NCI-H510A treated with DMSO at 0.1 percent for 48 hours (cell line): ENCODE results near the gene FCGBP.
"Not testable (repeated sequence)": the region's sequence is repeated elsewhere in the genome, so short reads cannot be mapped to it uniquely, and the experiment has no call there.

Experiments used
- DNase-seq: peaks from one replicate; lab custom pipeline; 2025; lab: John Stamatoyannopoulos, UW

FCGBP gene

DNA sequence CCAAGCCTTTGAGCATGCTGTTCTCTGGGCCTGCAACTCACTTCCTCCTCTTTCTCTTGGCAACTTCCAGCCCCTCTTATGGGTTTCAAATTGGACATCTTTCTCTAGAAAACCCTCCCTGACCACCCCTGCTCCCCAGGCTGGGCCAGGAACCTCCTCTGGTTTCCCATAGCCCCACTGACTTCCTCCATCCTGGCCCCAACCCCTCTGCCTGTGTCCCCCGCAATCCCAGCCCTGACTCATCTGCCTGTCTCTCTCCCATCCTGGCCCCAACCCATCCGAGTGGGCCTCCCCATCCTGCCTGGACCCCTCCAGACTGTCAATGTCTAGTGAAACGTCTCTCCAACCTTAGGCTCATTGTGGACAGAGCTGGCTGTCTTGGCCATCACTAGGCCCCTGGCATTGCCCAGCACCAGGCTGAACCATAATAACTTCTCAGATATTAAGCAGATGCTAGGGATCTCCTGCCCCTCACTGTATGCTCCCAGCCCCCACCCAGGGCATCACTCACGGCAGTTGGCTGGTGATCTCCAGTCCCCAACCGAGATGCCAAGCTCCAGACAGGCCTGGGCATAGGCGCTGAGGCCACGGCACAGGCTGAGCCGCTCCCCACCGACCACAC lies 16.8 kb downstream of the FCGBP start:
- DNase-seq, result no peak

DNA sequence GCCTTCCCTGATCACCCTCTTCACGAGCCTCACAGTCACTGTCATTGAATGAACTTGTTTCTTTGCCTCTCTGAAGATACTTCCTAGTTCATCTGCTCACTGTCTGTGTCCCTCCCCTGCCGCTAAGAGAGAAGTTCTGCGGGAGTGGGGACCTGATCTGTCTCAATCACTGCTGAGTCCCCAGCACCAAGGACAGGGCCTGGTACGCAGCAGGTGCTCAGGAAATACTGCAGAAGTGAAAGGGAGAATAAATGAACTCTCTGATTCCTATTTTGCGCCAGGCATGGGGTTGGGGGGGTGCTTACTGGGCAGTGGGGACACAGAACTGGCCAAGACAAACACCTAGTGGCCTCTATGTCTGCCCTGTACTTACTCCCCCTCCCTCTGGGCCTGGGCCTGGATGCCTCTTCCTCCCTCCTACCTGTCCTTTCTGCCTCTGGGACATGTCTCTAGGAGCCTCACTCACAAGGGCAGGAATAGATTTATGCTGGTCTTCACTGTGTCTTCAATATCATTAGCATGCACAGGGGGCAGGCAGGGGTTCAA lies 17.5 kb downstream of the FCGBP start:
- no peak for DNase-seq

DNA sequence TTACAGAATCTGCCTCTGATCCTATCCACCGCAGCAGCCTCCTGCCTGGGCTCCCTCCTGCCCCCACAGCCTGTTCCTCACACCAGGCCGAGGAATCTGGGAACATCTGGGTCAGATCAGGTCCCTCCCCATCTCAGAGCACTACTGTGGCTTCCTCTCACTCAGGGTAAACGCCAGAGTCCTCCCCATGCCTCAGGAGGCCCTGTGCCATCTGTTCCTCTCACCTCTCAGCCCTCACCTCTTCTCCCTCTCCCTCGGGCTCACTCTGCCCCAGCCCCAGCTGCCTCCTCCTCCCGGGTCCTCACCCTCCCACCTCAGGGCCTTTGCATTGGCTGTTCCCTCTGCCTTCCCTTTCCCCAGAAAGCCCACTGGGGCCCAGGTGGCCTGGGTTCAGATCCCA lies 18.2 kb downstream of the FCGBP start:
- no peak for DNase-seq

DNA sequence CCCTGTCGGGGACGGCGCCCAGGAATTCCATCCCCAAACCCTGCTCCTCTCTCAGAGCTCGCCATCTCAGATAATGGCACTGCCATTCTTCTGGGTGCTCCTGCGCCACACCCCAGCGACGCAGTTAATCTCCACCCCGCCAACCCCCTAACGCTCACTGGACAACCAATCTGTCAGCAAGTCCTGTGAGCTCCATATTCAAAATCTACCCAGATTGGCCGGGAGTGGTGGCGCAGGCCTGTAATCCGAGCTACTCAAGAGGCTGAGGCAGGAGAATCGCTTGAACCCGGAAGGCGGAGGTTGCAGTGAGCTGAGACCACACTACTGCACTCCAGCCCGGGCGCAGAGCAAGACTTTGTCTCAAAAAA lies 18.6 kb downstream of the FCGBP start:
- DNase-seq, result peak; percentile 56

DNA sequence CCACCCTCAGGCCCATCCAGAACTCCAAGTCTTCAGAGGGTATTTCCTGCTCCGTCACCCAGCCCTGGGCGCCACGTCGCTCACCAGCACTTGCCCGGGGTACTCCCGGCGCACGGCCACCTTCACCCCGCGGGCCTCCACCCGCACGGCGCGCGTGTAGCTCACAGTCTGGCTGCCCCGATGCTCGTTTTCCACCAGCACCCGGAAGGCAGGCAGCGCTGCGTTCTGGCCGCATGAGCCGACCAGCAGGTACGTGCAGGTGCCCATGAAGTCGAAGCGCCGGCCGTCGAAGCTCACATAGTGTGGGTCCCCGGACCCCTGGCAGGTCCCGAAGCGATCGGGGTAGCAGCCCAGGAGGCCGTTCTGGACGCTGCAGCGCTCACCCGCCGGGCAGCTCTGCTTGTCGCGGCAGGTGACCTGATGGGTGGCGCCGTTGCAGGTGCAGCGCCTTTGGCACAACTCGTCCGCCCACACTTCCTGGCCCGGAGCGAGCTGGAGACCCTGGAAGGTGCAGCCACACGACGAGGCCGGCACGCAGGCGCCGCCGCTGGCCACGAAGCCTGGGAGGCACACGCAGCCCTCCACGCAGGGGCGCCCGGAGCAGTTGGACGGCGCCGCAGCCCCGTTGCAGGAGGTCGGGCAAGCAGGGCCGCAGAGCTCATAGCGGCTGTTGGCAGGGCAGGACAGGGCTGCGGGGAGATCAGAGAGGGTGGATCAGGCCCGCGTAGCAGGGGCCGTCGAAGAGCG lies 19.2 kb downstream of the FCGBP start:
- no peak for DNase-seq

DNA sequence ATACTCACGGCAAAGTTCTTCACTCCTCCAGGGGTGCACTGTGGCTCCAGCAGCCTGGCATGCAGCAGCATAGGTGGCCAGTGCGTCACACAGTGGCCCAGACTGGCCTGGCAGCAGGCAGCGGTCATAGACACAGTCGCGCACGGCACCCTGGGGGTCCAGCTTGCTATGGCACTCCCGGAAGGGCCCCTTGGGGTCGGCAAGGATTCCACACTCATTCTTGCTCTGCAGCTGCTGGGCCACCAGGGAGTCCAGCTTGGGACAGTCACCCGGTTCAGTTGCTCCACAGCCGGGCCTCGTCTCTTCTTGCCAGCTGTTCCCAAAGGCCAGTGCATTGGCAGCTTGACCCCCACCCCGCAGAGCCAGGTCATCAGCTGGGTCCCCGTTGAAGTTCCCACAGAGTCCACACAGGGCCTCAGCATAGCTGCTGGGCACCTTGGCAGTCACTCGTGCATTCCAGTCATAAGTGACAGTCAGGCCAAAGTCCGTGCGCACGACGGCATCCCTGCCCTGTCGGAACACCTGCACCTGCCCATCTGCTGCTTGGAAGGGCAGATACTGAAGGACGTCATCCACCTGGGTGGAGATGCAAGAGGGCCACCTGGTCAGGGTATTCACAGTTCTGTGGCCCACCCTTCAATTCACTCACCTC lies 20.6 kb downstream of the FCGBP start:
- peak; percentile 6 for DNase-seq

DNA sequence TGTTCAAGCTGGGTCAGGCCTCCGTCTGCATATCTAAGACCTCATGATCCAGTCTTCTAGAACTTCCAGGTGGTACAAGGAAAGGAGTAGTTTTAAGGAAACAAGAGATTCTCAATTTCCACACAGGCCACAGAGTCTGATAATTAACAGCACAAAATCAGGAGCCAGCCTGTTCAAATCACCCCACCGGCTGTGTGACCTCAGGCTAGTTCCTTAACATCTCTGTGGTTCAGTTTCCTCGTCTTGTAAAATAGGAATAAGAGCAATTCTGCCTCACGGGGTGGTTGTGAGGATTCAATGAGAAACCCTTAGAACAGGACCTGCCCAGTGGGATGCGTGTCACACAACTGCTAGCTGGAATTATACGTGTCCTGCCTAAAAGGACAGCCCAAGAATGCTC lies 25.6 kb downstream of the FCGBP start:
- no peak for DNase-seq

DNA sequence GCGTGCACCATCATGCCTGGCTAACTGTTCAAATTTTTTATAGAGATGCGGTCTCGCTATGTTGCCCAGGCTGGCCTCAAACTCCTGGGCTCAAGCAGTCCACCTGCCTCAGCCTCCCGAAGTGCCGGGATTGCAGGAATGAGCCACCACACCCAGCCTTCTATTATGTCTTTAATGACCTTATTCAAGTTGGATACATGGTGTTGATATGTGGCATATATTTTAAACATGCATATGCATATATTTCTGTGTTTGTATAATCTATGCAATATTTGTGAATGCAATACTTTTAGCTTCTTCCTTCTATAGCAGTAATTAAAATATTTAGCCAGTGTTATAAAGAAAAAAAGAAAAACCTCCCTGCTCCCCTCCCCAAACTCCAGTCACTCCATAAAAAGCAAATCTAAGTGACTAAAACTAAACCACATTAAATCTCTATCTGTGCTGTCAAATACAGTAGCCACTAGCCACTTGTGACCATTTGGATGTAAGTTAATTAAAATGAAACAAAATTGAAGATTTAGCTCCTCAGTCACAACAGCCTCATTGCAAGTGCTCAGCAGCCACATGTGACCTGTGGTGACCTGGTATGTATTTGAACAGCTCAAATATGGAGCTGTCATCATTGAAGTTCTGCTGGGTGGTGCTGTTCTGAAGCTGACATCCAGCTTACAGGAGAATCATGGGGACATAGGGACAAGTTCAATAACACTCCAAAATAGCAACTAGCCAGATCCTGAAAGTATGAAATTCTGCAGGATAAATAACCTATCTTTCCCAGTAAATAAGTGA lies 27.4 kb downstream of the FCGBP start:
- no peak for DNase-seq

DNA sequence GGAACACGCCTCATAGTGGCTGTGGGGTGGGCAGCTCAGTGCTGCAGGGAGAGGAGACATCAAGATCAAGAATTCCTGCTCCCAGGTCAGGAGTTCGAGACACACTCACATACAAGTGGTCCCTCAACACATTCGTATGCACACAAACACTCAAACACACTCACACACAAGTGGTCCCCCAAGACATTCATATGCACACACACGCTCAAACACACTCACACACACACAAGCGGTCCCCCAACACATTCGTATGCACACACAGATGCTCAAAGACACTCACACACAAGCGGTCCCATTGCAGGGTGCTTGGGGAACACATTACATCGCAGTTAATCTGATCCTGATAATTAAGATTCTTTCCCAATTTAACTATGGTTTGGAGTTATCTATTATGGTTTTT lies 28.2 kb downstream of the FCGBP start:
- no peak for DNase-seq

DNA sequence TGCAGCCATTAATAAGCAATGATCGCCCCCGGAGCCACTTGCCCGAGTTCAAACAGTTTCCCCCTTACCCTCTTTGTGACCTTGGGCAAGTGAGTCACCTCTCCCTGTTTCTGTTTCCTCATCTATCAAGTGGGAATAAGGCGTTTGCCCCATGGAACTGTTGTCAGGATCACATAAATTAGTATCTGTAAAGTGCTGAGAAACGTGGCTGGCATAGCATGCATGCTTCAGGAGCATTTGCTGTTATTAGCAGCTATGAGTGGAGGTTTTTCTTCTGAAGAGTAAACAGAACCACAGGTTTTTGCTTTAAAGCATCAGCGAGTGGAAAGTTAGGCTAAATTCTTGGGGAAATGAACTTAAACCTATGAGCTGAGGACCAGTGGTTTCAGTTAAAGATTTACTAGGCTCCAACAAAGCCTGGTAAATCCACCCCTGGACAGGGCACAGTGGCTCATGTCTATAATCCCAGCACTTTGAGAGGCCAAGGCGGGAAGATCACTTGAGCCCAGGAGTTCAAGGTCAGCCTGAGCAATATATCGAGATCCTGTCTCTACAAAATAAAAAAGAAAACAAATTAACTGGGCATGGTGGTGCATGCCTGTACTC lies 30.8 kb downstream of the FCGBP start:
- DNase-seq, result not testable (repeated sequence)

DNA sequence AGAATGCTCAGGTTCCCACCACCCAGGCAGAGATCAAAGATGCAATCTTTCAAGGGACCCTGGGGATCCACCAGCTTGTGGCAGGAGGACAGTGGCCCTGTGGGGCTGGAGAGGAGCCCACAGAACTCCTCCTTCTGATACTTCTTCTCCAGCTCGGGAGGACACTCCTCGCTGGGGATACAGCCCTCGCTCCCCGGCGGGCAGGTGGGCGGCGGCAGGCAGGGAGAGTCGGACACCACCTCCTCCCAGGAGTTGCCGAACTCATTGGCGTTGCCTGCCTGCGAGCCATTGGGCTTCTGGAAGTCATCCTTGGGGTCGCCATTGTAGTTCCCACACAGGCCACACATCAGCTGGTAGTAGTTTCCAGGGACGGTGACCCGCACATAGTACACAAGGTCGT lies 32.1 kb downstream of the FCGBP start:
- DNase-seq, result not testable (repeated sequence)

DNA sequence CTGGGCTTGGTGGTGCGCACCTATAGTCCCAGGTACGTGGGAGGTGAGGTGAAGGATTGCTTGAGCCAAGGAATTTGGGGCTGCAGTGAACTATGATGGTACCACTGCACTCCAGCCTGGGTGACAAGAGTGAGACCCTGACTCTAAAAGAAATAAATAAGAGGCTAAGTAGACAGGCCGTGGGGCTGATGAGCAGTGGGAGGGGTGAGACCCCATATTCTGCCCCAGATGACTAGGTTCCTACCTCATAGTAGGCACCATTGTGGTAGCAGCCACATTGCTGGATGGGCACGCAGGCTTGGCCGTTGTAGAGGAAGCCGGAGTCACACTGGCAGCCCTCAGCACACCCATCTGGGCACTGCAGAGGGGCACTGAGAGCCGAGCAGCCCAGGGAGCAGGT lies 32.8 kb downstream of the FCGBP start:
- not testable (repeated sequence) for DNase-seq

DNA sequence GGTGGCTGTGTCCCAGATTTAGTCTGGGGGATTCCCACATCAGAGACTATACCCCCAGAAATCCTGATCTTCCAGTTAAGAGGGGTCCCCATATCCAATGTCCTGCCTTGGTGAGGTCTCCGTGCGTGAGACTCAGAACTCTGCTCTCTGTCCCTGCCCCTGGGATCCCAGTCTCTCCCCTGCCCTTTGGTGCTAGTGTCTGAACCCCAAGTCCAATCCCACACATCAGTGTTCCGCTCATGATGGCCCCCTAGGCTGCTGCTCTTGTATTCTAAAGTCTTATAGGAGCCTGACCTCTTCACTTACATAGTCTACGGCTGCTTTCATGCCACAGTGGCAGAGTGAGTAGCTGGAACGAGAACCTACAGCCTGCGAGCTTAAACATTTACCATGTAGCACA lies 35.6 kb downstream of the FCGBP start:
- not testable (repeated sequence) for DNase-seq

DNA sequence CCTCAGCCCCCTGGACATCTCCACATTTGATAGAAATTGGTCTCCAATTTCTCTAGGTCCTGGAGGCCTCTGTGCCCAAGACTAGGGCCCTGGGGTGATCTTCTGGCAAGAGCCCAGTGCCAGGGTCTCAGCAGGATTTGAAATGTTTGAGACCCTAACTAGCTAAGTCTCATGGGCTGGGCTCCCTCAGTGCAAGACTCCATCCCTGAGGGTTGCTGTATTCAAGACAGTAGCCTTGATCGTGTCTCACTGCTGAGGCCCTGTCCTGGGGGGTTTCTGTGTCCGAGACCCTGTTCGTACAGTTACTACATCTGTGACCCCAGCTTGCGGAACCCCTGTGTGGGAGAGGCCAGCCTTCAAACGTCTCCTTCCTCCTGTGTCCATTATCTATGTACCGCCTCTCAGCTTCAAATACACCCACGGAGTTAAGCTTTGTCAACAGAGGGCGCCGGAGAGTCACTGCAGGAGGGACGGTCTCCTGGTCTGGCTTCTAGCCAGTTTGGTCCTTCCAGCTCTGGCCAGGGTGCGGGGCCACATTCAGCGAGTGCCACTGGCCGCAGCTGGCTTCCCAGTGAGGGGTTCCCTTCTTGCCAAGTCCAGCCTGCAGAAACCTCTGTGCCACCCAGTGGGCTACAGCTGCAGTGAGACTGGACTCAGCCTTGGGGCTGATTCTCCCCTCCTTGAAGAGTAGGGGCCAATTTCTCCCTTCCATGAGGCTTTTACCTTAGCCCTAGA lies 36.8 kb downstream of the FCGBP start:
- not testable (repeated sequence) for DNase-seq

DNA sequence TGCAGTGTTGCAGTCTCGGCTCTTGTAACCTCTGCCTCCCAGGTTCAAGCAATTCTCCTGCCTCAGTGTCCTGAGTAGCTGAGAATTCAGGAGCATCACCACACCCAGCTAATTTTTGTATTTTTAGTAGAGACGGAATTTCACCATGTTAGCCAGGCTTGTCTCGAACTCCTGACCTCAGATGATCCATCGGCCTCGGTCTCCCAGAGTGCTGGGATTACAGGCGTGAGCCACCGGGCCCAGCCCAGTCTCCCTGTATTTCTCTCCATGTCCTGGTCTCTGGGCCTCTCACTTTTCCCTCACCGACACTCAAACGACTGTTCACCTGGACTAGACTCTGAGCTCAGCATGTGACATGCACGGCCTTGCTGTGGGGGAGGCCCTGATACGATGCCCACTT lies 39.3 kb downstream of the FCGBP start:
- DNase-seq, result not testable (repeated sequence)

DNA sequence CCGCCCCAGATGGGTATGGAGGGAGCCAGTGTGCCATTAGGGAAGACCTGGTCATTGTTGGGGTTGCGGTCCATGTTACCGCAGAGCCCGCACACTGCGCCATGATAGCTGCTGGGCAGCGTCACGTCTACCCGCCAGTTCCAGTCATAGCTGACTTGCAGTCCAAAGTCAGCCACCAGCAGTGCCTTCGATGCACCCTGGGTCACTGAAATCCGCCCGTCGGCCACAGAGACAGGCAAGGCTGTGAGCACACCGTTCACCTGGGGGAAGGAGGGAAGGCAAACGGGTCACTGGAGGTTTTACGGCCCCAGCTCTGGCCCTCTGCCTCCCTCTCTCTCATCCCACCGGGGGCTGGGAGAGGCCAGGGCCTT lies 40.2 kb downstream of the FCGBP start:
- not testable (repeated sequence) for DNase-seq

DNA sequence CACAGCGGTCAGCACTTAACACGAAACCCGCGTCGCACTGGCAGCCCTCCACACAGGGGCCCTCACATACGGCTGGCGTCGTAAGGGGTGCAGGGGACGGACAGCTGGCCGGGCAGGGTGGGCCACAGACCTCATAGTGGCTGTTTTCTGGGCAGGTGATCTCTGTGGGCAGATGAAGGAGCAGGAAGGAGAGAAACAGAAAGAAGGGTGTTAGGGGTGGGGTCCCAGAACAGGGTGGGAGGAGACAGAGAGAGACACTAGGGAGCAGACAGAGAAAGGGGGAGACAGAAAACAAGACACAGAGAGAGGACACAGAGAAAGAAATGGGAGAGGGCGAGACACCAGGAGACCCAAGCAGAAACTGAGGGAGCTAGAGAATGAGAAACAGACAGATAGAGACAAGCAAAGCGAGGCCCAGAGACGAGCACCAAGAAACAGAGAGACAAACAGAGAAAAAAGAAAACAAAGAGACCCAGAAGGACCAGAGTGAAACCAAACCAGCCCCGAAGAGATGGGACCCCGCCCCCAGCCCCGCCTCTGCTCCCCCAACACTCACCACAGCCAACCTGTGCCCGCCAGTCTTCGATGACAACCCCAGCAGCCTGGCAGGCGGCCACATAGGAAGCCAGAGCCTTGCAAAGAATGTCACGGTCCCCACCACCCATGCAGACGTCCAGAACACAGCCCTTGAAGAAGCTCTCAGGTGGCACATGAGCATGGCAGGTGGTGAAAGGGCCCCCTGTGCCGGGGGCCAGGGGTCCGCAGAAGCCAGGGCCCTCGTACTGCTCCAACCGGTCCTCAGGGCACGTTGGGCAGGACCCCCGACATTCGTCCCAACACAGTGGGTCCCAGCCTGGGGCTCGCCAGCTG lies 40.8 kb downstream of the FCGBP start:
- not testable (repeated sequence) for DNase-seq

DNA sequence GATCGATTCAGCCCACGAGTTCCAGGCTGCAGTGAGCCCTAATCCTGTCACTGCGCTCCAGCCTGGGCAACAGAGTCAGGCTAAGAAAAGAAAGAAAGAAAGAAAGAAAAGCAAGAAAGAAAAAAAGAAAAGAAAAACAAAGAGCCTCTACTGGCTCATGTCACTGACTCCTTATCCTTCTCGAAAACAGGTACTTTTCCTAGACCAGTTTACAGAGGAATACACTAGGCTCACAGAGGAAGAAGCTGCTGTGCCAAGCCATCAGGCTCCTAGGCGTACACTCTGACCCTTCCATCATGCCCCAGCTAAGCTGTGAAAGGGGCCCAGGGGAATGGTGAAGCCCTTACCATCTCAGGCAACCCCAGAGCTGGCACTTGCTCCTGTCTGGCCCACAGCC lies 41.9 kb downstream of the FCGBP start:
- DNase-seq, result not testable (repeated sequence)

DNA sequence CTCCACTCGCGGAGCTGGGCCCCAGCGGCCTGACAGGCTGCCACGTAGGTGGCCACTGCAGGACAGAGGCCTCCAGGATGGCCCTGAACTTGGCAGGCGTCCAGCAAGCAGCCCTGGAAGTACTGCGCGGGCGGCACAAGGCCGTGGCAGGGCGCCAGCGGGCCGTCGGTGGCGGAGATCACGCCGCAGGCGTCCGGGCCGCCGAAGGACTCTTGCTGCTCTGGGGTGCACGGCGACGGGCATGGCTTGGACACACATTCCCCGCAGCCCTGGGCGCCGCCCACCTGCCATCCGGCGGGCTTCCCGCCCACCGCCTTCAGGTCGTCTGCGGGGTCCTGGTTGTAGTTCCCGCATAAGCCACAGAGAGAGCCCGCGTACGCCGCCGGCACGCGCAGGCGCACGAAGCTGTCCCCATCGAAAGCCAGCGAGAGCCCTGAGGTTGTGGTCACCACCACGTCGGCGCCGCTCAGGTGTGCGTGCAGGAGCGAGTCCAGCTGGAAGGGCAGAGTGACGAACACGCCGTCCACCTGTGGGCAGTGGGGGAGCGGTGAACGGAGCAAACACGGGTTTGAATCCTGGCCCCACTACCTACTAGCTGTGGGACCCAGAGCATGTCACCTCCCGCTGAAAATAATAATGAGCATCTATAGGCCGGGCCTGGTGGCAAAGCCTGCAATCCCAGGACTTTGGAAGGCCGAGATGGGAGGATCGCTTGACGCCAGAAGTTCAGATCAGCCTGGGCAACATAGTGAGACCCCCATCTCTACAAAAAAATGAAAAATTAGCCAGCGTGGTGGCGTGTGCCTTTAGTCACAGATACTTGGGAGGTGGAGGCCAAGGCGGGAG lies 42.6 kb downstream of the FCGBP start:
- not testable (repeated sequence) for DNase-seq
